MCF 10A (cell line): ENCODE measurements around the gene CTH. TPM values are rescaled to one million over a fixed set of nuclear protein-coding genes. Genes with fewer than 3 reads are reported as not detected.
"Not testable (repeated sequence)": the region's sequence is repeated elsewhere in the genome, so short reads cannot be mapped to it uniquely, and the experiment has no call there.

ENCODE experiments used
- BruUV-seq: library from RNA; stranded (reverse); fragments of 400-500 nt; replicated peaks from 2 replicates; lab custom pipeline; 2021; lab: Mats Ljungman, UMichigan
- CTCF ChIA-PET: fragments of 300-600 bp; sonication (Branson Sonifier 250); formaldehyde crosslinking; extraction: SDS; loops from one replicate; lab custom pipeline; 2021; ENCODE audit warnings: antibody characterized with exemption, inconsistent platforms; lab: Yijun Ruan, JAX
- POLR2A ChIA-PET: fragments of 300-600, 350-650 bp; sonication (Branson Sonifier 250); formaldehyde crosslinking; extraction: SDS; loops from one replicate; lab custom pipeline; 2020; ENCODE audit warnings: antibody characterized with exemption, inconsistent platforms; lab: Yijun Ruan, JAX
- DNase-seq: peaks from one replicate; pipeline ENCODE4 v3.0.0-alpha.2; 2018; ENCODE audit not compliant: unreplicated experiment
- H3K27ac Mint-ChIP-seq: one replicate; pipeline ENCODE4 v1.8.0; 2022; ENCODE audit warnings: mild to moderate bottlenecking, low read depth, mixed read lengths; ENCODE audit not compliant: unreplicated experiment
- H3K27me3 Mint-ChIP-seq: one replicate; pipeline ENCODE4 v1.8.0; 2022; ENCODE audit warnings: mixed read lengths; ENCODE audit not compliant: insufficient read depth, unreplicated experiment
- H3K36me3 Mint-ChIP-seq: one replicate; pipeline ENCODE4 v1.8.0; 2022; ENCODE audit warnings: mild to moderate bottlenecking, moderate library complexity, mixed read lengths; ENCODE audit not compliant: insufficient read depth, unreplicated experiment
- H3K4me1 Mint-ChIP-seq: one replicate; pipeline ENCODE4 v1.8.0; 2022; ENCODE audit warnings: mixed read lengths; ENCODE audit not compliant: insufficient read depth, unreplicated experiment
- H3K4me3 Mint-ChIP-seq: one replicate; pipeline ENCODE4 v1.8.0; 2022; ENCODE audit warnings: mild to moderate bottlenecking, moderate library complexity, mixed read lengths; ENCODE audit not compliant: unreplicated experiment
- H3K9me3 Mint-ChIP-seq: one replicate; pipeline ENCODE4 v1.8.0; 2022; ENCODE audit warnings: mixed read lengths; ENCODE audit not compliant: unreplicated experiment
- intact Hi-C: fragments of 100-400 bp; cut with micrococcal nuclease; formaldehyde crosslinking; loops from 2 replicates; pipeline ENCODE4 v1.14.1; 2022
- total RNA-seq: library from RNA; stranded (reverse); gene quantifications from 2 replicates; pipeline ENCODE4 v1.2.3, GENCODE V29; 2022
- TF ChIP-seq, protein P1 (sequence below): fragments of 200-600 bp; IDR thresholded peaks from one replicate; pipeline ENCODE4 v1.8.0; 2022; ENCODE audit warnings: antibody characterized with exemption, mild to moderate bottlenecking; ENCODE audit not compliant: unreplicated experiment

CTH gene
- total RNA-seq, 1 experiment from 2014 or later: 3.4 TPM

DNA sequence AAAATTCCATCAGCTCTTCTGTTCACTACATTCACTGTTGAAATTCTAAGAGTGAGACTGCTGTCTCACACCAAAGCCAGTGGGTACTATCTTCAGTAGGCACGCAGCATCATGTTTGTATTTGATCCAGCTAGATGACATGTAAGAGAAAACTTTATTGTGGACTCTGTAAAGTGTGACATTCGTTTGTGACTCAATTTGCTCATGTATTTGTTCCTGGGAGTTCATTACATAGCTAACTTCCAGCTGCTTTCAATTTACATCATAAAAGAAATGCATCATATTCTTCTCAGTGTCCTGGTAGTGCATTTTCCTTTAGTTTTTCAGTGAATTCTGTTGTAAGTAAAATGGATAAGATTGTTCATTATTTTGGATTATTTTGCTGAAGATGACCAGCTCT, 31.4 kb downstream of the CTH start:
- H3K4me1 Mint-ChIP-seq: no peaks in the 10 kb centered on the region
- TF ChIP-seq, protein P1, sequence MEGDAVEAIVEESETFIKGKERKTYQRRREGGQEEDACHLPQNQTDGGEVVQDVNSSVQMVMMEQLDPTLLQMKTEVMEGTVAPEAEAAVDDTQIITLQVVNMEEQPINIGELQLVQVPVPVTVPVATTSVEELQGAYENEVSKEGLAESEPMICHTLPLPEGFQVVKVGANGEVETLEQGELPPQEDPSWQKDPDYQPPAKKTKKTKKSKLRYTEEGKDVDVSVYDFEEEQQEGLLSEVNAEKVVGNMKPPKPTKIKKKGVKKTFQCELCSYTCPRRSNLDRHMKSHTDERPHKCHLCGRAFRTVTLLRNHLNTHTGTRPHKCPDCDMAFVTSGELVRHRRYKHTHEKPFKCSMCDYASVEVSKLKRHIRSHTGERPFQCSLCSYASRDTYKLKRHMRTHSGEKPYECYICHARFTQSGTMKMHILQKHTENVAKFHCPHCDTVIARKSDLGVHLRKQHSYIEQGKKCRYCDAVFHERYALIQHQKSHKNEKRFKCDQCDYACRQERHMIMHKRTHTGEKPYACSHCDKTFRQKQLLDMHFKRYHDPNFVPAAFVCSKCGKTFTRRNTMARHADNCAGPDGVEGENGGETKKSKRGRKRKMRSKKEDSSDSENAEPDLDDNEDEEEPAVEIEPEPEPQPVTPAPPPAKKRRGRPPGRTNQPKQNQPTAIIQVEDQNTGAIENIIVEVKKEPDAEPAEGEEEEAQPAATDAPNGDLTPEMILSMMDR: no peak
- ChIA-PET POLR2A (interaction anchor here (1.0 kb wide), 1 partner anchor 32 kb away, joined by 4 read pairs; the partner anchor contains the start of gene CTH), CTCF (interaction anchor here (0.6 to 0.9 kb wide), 3 partner anchors 12 to 523 kb away, joined by 3 to 4 read pairs (median 3); no protein-coding TSS in a partner anchor)
- no TSS peak for BruUV-seq
- H3K36me3 Mint-ChIP-seq: no peaks in the 10 kb centered on the region
- no peak overlapping the region for H3K27ac Mint-ChIP-seq
- H3K9me3 Mint-ChIP-seq: no peaks in the 10 kb centered on the region
- H3K27me3 Mint-ChIP-seq: no peaks in the 10 kb centered on the region
- no peak overlapping the region for H3K4me3 Mint-ChIP-seq
- intact Hi-C loops: no loop called here
- no peak for DNase-seq

DNA sequence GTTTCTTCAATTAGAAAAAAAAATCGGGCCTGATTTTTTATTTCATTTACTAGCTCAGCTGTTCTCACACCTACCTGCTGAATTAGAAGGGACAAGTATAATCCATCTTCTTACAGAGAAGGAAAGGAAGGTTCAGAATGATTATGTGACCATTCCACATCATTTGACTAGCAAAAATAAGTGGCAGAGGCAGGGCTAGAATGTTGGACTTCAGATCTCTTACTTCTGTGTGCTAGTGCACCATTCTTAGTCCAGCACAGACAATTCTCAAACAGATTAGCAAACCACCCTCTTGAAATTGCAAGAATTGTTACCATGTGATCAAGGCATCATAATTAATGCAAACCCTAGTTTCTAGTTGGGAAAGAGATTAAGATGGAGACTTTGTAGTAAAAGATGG, 32.7 kb downstream of the CTH start:
- H3K36me3 Mint-ChIP-seq: no peaks in the 10 kb centered on the region
- intact Hi-C loops: no loop called here
- no peak overlapping the region for H3K27ac Mint-ChIP-seq
- TF ChIP-seq, protein P1: no peak
- no peak for DNase-seq
- ChIA-PET POLR2A (interaction anchor here (0.6 kb wide), 1 partner anchor 11 kb away, joined by 3 read pairs; no protein-coding TSS in a partner anchor), CTCF (no interaction called here)
- no TSS peak for BruUV-seq
- H3K27me3 Mint-ChIP-seq: no peaks in the 10 kb centered on the region
- H3K9me3 Mint-ChIP-seq: no peaks in the 10 kb centered on the region
- no peaks in the 10 kb centered on the region for H3K4me1 Mint-ChIP-seq
- no peak overlapping the region for H3K4me3 Mint-ChIP-seq

GRCh38 chr1:70449049-70449448, 38.0 kb downstream of the CTH start:
- DNase-seq: no peak
- TF ChIP-seq, protein P1: no peak
- no peaks in the 10 kb centered on the region for H3K27me3 Mint-ChIP-seq
- H3K36me3 Mint-ChIP-seq: no peaks in the 10 kb centered on the region
- intact Hi-C loops: no loop called here
- POLR2A ChIA-PET: no interaction called here
- CTCF ChIA-PET: no interaction called here
- no peak overlapping the region for H3K4me3 Mint-ChIP-seq
- BruUV-seq: no TSS peak
- H3K4me1 Mint-ChIP-seq: no peaks in the 10 kb centered on the region
- H3K9me3 Mint-ChIP-seq: no peaks in the 10 kb centered on the region
- no peak overlapping the region for H3K27ac Mint-ChIP-seq

- H3K36me3 Mint-ChIP-seq, intact Hi-C loops, DNase-seq, H3K27ac Mint-ChIP-seq, H3K27me3 Mint-ChIP-seq, CTCF ChIA-PET, H3K4me1 Mint-ChIP-seq, H3K4me3 Mint-ChIP-seq, H3K9me3 Mint-ChIP-seq, BruUV-seq, POLR2A ChIA-PET: not testable (repeated sequence)
These were observed 41.3 kb downstream of the CTH start for GRCh38 chr1:70452164-70452939.
